Glutamatergic neuron (in vitro differentiated cells): ENCODE data around the gene GPER1. TPM values are rescaled to one million over a fixed set of nuclear protein-coding genes. Genes with fewer than 3 reads are reported as not detected.

Source experiments
- DNase-seq: peaks from one replicate; pipeline ENCODE4 v3.0.0; 2022
- H3K27ac Mint-ChIP-seq: one replicate; pipeline ENCODE4 v1.8.0; 2020; ENCODE audit warnings: mild to moderate bottlenecking, mixed read lengths, inconsistent platforms; ENCODE audit not compliant: unreplicated experiment
- H3K27me3 Mint-ChIP-seq: one replicate; pipeline ENCODE4 v1.8.0; 2020; ENCODE audit warnings: mild to moderate bottlenecking, moderate library complexity, mixed read lengths, inconsistent platforms; ENCODE audit not compliant: unreplicated experiment
- H3K36me3 Mint-ChIP-seq: one replicate; pipeline ENCODE4 v1.8.0; 2020; ENCODE audit warnings: mild to moderate bottlenecking, mixed read lengths, inconsistent platforms; ENCODE audit not compliant: unreplicated experiment
- H3K4me1 Mint-ChIP-seq: one replicate; pipeline ENCODE4 v1.8.0; 2020; ENCODE audit warnings: mild to moderate bottlenecking, low read depth, mixed read lengths, inconsistent platforms; ENCODE audit not compliant: unreplicated experiment
- H3K4me3 Mint-ChIP-seq: one replicate; pipeline ENCODE4 v1.8.0; 2020; ENCODE audit warnings: mild to moderate bottlenecking, mixed read lengths, inconsistent platforms; ENCODE audit not compliant: unreplicated experiment
- H3K9me3 Mint-ChIP-seq: one replicate; pipeline ENCODE4 v1.8.0; 2020; ENCODE audit warnings: mild to moderate bottlenecking, moderate library complexity, mixed read lengths, inconsistent platforms; ENCODE audit not compliant: unreplicated experiment
- total RNA-seq: library from RNA; stranded (reverse); fragmentation: NEBNext Ultra II Directional; extraction: Animal tissue kit (Norgen Biotek cat#: 25700); gene quantifications from one replicate; pipeline ENCODE4 v1.2.1, GENCODE V29; 2021; ENCODE audit not compliant: unreplicated experiment
- TF ChIP-seq, protein P1 (sequence below): fragments of 200-600 bp; sonication (generic); IDR thresholded peaks from one replicate; pipeline ENCODE4 v1.5.0; 2021; ENCODE audit not compliant: partially characterized antibody, unreplicated experiment

GPER1 gene
- total RNA-seq, 1 donor from 2014 or later: 0.59 TPM

DNA sequence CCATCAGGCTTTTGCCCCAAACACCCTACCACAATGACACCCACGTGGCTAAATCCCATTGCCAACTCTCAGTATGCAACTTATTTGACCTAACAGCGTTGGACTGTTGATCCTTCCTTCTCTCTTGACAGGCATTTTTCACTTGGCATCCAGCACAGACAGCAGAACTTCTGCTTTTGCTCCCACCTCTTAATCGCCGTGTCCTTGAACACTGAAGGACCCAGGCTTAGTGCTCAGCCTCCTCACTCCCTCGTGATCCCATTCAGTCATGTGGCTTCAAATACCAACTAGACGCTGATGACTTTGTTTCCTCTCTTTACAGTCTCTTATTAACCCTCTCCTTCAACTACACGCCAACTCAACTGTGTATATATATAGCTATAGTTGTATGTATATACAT lies 47.0 kb downstream of the GPER1 start:
- H3K4me3 Mint-ChIP-seq: no peak overlapping the region
- H3K4me1 Mint-ChIP-seq: peaks cover 7% of the 10 kb centered on the region
- TF ChIP-seq, protein P1, sequence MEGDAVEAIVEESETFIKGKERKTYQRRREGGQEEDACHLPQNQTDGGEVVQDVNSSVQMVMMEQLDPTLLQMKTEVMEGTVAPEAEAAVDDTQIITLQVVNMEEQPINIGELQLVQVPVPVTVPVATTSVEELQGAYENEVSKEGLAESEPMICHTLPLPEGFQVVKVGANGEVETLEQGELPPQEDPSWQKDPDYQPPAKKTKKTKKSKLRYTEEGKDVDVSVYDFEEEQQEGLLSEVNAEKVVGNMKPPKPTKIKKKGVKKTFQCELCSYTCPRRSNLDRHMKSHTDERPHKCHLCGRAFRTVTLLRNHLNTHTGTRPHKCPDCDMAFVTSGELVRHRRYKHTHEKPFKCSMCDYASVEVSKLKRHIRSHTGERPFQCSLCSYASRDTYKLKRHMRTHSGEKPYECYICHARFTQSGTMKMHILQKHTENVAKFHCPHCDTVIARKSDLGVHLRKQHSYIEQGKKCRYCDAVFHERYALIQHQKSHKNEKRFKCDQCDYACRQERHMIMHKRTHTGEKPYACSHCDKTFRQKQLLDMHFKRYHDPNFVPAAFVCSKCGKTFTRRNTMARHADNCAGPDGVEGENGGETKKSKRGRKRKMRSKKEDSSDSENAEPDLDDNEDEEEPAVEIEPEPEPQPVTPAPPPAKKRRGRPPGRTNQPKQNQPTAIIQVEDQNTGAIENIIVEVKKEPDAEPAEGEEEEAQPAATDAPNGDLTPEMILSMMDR: no peak
- no peak overlapping the region for H3K27ac Mint-ChIP-seq
- H3K36me3 Mint-ChIP-seq: peaks cover 6% of the 10 kb centered on the region
- no peak for DNase-seq
- peaks cover 2% of the 10 kb centered on the region for H3K27me3 Mint-ChIP-seq
- H3K9me3 Mint-ChIP-seq: peaks cover 7% of the 10 kb centered on the region

DNA sequence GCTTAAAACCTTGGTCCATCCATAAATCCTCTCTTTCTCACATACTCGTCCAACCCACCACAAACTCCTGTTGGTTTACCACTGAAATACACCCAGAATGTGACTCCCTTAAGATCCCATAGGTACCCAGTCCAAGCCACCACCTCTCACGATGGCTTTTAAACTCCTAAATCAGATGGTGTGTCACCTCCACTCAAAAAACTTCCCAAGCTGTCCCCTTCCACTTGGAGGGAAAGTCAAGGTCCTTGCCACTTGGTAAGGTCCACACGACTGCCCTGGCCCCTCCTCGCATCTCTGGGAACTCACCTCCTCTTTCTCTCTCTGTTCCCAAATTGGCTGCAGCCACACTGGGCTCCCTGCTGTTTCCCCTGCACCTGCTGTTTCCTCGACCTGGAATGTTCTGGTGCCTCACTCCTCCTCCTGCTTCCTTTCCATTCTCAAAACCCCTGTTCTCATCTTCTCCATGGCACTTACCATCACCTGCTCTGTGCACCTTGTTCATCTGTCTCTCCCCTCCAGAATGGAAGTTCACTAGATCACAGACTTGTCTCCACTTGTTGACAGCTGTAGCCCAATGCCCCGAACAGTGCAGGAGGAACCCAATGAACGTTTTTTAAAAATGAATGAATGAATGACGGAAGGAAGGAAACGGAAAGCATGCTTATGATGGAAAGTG lies 49.1 kb downstream of the GPER1 start:
- Mint-ChIP-seq H3K9me3 (peaks cover 8% of the 10 kb centered on the region), H3K36me3 (peaks cover 4% of the 10 kb centered on the region), H3K4me3 (peak overlapping the region; percentile 92), H3K27ac (peak overlapping the region; percentile 59), H3K27me3 (peaks cover 2% of the 10 kb centered on the region), H3K4me1 (peaks cover 11% of the 10 kb centered on the region)
- no peak for DNase-seq
- TF ChIP-seq, protein P1: no peak

DNA sequence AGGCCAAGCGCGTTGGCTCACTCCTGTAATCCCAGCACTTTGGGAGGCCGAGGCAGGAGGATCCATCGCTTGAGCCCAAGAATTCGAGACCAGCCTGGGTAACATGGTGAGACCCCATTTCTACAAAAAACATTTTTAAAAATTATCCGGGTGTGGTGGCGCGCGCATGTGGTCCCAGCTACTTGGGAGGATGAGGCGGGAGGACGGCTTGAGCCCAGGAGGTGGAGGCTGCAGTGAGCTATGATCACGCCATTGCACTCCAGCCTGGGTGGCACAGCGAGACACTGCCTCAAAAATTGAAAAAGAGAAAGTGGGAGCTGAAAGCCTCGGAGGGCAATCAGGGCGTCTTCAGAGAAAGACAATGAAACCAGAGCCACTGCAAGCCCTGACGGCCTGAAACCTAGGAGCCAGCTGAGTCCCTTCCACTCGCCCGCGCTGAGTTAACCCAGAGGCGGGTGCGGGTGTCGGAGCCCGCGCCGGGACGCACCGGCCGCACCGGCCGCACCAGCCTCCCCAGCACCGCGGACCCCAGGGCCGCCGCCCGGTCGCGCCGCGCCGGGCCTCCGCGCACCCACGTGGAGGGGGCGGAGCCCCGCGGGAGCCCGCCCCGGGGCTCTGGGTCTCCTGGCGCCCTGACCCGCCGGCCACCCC lies 49.7 kb downstream of the GPER1 start:
- Mint-ChIP-seq H3K4me1 (peaks cover 14% of the 10 kb centered on the region), H3K4me3 (peak overlapping the region; percentile 92), H3K27me3 (peaks cover 2% of the 10 kb centered on the region), H3K27ac (peak overlapping the region; percentile 59), H3K36me3 (peaks cover 3% of the 10 kb centered on the region), H3K9me3 (peaks cover 8% of the 10 kb centered on the region)
- TF ChIP-seq, protein P1: no peak
- DNase-seq: no peak

DNA sequence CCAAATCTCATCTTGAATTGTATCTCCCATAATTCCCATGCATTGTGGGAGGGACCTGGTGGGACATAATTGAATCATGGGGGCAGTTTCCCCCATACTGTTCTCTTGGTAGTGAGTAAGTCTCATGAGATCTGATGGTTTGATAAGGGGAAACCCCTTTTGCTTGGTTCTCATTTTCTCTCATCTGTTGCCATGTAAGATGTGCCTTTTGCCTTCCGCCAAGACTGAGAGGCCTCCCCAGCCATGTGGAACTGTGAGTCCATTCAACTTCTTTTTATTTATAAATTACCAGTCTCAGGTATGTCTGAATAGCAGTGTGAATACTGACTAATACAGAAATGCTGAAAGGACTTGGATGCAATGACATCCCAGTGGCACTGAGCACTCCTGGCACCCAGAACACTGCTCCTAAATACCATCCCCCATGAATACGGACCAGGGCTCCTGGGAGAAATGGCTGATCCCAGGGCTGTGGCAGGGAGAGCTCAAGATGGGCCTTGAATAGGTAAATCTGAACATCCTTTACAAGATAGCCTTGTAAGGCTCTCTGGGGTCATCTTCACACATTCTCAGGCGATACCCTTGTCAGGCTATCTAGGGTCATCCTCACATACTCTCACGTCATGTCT lies 52.7 kb downstream of the GPER1 start:
- Mint-ChIP-seq H3K9me3 (peaks cover 7% of the 10 kb centered on the region), H3K36me3 (peaks cover 3% of the 10 kb centered on the region), H3K27me3 (peaks cover 2% of the 10 kb centered on the region), H3K4me3 (no peak overlapping the region), H3K4me1 (peaks cover 14% of the 10 kb centered on the region), H3K27ac (no peak overlapping the region)
- TF ChIP-seq, protein P1: no peak
- no peak for DNase-seq

DNA sequence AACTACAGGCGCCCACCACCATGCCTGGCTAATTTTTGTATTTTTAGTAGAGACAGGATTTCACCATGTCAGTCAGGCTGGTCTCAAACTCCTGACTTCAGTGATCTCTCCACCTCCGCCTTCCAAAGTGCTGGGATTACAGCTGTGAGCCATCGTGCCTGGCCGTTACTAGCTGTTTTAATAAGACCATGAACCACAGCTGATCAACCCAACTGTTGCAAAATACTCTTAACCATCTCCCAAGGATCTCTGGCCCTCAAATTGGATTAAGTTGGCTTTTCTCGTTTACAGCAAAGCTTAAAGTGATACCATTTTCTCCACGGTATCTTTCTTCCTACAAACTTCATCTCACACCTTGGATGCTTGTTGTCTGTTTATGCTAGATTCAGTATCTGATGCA lies 53.7 kb downstream of the GPER1 start:
- H3K27ac Mint-ChIP-seq: no peak overlapping the region
- H3K4me1 Mint-ChIP-seq: peaks cover 14% of the 10 kb centered on the region
- H3K4me3 Mint-ChIP-seq: peak overlapping the region; percentile 43
- H3K27me3 Mint-ChIP-seq: peaks cover 2% of the 10 kb centered on the region
- peaks cover 3% of the 10 kb centered on the region for H3K36me3 Mint-ChIP-seq
- no peak for DNase-seq
- peaks cover 7% of the 10 kb centered on the region for H3K9me3 Mint-ChIP-seq
- TF ChIP-seq, protein P1: no peak
